HG02938 (cell line): ENCODE results near the gene GLDC.
"Not testable (repeated sequence)": the region's sequence is repeated elsewhere in the genome, so short reads cannot be mapped to it uniquely, and the experiment has no call there.

ENCODE experiments used
- ATAC-seq: cut with Tn5 transposase; IDR thresholded peaks from one replicate; pipeline ENCODE4 v1.9.1; 2021; ENCODE audit warnings: mild to moderate bottlenecking, moderate library complexity; ENCODE audit not compliant: unreplicated experiment

The GLDC gene

GRCh38 chr9:6625363-6625762, 20.2 kb downstream of the GLDC start:
- no peak for ATAC-seq

DNA sequence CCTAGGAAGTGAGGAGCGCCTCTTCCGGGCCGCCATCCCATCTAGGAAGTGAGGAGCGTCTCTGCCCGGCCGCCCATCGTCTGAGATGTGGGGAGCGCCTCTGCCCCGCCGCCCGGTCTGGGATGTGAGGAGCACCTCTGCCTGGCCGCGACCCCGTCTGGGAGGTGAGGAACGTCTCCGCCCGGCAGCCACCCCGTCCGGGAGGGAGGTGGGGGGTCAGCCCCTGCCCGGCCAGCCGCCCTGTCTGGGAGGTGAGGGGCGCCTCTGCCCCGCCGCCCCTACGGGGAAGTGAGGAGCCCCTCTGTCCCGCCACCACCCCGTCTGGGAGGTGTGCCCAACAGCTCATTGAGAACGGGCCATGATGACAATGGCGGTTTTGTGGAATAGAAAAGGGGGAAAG, 22.7 kb downstream of the GLDC start:
- ATAC-seq = not testable (repeated sequence)

DNA sequence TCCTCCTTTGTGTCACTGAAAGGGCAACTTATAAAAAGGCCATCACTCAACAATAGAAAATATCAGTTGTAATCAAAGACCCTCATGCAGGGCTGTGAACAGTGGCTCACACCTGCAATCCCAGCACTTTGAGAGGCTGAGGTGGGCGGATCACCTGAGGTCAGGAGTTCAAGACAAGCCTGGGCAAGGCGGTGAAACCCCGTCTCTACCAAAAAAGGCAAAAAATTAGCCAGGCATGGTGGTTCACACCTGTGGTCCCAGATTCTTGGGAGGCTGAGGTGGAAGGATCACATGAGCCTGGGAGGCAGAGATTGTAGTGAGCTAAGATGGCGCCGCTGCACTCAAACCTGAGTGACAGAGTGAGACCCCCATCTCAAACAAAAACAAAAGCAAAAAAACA, 24.7 kb downstream of the GLDC start:
- no peak for ATAC-seq

DNA sequence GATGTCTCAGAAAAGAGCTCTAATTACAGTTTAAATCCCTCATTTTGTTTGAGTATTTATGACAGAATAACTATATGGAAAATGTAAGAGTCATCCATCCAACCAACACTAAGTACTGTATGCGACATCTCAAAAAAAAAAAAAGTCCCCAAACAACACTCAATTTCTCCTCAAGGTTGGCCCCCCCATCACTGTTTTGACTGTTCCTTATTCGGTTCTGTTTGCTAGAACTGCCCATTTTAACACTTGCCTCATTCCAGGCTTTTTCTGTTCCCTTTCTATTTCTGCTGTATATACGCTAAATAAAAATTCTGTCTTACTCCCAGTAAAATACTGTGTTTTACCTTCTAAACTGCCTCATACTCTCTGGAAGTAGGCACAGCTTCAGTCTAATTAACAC, 25.2 kb downstream of the GLDC start:
- ATAC-seq = no peak

DNA sequence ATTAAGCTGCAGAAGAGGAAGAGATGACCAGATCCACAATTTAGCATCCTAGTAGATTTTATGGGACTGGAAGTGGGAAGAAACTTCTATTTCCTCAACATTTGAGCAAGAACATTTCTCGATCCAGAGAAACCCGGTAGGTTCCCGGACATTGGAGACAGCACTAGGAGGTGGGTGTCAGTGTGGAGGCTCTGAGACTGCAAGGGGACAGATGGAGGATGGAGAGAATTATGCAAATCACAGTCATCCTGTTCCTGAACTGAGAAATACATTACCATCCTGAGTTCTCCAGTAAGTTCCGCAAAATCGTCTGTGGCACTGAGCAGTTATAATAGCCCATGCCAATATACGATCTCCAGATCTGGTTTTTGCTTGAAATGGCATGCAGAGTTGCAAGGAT, 25.6 kb downstream of the GLDC start:
- ATAC-seq = no peak

DNA sequence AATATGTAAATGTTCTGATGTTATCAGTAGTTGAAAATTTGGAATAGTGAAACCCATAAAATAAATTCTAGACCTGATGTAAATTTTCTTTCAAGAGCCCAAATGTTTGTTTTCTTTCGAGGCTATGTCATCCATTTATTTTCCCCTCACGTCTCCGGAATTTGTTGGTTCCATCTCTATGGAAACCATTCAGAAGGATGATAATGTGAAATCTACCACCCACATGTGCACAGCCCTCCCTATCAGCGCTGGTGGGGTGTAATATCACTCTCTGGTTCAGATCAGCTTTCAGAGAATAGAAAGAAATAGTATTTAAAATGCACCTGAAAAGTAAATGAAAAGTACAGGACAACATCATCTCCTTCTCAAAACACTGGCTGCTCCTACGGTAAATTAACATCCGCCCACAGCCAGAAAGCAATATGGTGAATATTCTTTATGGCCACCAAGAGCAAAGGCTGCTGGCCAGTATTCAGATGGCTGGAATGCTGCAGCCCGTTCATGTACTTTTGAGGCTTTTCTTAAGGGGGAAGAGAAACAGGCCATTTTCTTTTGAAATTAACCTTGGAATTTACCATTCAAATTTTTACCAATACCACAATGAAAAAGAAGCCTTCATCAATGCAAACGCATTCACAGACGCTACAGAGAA, 28.5 kb downstream of the GLDC start:
- no peak for ATAC-seq

DNA sequence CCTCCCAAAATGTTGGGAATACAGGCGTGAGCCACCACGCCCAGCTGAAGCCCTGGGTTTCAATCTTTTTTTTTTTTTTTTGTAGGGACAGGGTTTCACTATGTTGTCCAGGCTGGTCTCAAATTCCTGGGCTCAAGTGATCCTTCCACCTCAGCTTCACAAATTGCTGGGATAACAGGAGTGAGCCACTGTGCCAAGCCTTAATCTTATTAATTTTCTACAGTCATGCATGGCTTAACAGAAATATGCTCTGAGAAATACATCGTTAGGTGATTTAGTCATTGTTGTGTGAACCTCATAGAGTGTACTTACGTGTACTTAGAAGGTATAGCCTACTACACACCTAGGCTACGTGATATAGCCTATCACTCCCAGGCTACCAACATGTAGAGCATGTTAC, 31.0 kb downstream of the GLDC start:
- no peak for ATAC-seq

- ATAC-seq = no peak
Measured at GRCh38 chr9:6611865-6612264, 33.7 kb downstream of the GLDC start.

DNA sequence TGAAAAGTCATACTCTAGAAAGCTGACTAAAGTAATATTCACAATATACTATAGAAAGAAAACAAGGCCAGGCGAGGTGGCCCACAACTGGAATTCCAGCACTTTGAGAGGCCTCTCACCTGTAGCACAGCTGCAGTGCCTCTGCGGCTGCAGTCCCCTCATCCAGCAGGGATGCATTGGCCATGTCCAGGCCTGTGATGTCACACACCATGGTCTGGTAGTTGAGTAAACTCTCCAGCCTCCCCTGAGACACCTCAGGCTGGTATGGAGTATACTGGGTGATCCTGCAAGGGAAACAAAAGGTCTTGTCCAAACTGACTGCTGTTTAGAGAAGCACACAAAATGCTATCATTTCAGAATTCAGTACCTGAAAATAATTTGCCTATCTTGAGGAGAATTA, 35.5 kb downstream of the GLDC start:
- no peak for ATAC-seq

DNA sequence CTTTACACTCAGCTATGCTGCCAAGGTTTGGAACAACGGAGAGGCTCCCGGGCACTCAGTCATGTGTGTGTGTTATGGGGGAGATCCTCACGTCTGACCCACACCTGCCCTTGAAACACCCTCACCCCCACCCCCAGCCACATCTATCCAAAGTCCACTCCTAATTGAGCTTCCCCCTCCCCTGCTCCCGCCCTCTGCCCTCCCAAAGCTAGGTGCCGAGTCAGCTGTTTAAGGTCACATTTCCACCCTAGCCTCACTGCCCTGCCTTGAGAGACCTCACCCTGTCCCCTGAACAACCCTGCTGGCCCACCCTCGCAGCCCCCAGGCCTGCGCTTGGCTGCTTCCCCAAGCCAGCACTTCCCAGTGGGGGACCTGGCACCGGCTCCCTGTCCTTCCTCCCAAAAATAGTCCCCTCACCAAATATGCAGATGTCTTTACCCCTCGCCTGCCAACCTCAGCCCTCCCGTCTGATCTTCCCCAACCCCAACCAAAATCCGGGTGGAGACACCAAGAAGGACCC, 36.0 kb downstream of the GLDC start:
- no peak for ATAC-seq

GRCh38 chr9:6605202-6605601, 40.3 kb downstream of the GLDC start:
- peak; percentile 86 for ATAC-seq

- no peak for ATAC-seq
Measured at GRCh38 chr9:6600426-6600825, 45.1 kb downstream of the GLDC start.

DNA sequence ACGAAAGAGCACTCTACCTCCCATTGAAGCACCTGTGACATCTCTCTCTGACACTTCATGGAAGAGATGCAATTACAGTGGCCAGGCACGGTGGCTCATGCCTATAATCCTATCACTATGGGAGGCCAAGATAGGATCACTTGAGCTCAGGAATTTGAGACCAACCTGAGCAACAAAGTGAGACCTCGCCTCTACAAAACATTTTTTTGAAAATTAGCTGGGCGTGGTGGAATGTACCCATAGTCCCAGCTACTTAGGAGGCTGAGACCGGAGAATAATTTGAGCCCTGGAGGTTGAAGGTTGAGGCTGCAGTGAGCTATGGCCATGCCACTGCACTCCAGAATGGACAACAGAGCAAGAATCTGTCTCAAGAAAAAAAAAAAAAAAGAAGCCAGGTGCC, 45.5 kb downstream of the GLDC start:
- no peak for ATAC-seq

DNA sequence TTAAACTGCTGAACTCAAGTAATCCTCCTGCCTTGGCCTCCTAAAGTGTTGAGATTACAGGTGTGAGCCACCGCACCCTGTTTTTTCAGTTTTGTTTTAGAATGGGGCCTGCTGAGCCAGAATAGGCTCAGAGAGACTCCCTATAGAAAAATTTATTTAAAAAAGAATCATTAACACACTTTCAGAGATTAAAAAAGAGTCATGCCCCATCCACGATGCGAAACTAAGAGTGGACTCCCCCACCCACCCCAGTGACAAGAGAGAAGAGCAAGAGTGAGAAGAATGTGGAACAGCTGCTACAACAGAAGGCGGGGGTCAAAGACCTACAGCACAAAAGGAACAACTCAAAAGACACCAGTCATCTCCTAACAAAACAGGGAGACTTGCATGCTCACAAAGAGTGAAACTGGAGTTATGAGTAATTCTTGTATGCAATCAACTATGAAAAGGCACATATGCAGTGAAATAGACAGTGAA, 47.2 kb downstream of the GLDC start:
- peak; percentile 98 for ATAC-seq

DNA sequence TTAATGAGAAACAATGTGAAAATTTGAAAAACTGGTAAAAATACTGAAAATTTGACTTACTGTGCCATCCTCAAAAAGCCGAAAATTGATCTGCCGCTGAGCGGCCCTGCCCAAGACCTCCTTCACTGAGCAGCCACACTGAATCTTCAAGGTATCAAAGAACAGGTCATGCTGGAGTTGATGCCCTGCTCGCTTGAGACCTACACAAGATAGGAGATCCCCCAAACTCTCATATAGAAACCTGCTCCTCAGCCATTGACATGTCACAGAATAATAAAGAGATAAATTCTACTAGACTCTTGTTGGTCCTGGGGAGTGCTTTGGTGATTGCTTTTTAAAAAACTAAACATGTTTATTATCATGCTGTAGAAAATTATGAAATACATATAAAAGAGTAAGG, 52.7 kb downstream of the GLDC start:
- ATAC-seq = no peak

DNA sequence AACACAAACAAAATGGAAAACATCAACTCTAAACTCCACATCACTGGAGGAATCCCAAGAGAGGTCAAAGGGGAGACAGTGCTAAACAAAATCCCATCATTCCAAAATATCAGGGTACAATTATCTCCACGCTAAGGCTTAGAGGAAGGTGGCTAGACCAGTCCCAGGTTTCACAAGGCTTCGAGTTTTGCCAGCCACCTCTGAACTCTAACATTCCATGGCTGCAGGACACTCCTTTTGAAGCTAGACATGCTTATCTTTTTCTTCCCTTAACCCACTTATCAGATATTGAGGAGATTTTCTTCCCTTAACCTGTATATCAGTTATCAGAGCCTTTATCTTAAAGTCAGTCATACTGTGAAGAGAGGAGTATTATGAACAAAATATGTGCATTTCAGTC, 53.3 kb downstream of the GLDC start:
- ATAC-seq = no peak

DNA sequence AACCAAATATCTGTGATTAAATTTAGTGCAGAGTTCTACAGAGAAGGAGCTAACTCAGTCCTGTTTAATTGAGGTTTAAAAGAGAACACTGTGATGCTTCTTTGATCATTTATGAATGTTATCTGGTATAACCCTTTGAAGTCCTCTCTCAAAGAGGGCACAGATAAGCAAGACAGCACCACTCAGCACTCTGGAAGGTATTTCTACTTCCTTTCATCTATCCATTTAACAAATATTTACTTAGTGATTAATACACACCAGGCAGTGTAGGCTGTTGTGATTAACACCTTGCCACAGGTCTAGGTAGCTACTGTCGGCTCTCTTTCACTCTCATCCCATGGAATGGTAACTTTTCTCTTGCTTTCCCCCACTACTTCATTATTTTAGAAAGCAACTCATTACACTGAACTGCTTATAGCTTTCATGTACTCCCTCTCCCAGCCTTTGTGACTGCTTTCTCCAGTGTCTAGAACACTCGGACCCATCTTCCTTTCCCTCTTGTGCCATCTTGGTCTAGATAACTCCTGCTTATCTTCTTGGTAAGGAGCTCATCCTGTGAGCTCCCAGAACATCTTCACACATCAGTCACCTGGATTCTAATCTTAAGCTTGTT, 54.7 kb downstream of the GLDC start:
- no peak for ATAC-seq

DNA sequence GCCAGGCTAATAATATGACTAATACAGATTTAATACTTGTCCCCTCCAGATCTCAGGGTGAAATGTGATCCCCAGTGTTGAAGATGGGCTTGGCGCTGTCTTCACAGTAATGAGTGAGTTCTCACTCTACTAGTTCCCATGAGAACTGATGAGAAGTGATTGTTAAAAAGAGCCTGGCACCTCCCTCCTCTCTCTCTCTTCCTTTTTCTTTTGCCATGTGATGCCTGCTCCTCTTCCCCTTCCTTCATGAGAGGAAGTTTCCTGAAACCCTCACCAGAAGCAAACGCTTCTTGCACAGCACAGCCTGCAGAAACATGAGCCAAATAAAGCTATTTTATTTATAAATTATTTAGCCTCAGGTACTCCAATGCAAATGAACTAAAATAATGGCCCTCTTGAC, 55.2 kb downstream of the GLDC start:
- ATAC-seq = no peak

DNA sequence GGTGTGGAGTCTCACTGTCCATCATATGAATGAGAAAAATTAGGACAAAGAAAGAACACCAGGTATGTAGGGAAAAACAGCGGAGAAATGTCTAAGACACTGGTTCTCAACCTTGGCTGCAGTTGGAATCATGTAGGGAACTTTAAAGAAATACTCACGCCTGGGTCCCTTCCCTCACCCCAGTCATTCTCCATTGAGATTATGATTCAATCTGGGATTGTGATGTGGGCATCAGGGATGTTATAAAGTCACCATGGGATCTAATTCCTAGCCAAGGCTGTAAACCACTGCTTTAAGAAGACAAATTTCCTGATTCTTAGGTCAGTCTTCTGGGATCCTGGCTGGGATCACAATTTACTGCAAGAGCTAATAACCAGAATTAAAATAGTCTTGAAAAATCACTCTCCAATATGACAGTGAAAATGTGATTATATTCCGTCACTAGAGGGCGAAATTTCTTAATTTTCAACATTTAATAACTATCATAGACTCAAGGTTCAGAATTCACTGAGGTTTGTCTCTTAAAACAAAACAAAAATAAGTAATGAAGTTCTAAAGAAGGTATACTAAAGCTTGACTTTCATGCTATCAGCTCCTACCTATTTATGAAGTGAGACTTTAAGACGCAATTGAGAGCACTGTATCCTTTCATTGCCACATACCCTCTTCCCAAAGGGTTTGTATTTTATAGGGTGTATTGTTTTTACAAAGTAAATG, 60.5 kb downstream of the GLDC start:
- no peak for ATAC-seq

DNA sequence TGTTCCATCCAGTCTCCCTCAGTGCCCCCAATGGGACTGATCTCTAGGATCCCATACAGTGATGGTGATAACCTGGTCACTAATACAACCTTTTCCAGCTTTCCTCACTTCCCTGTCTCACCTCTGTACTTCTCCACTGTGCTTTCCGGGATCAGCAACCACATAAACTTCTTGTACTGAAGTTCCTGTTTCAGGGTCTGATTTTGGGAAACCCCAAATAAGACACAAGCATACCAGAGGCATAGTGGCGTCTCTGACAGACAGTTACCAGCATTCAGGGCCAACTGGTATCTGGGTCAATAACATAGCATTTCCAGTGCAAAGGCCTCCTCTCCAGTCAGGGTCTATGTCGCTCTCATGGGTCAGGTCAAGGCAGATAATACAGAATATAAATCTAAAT, 64.3 kb downstream of the GLDC start:
- no peak for ATAC-seq

- no peak for ATAC-seq
Measured at GRCh38 chr9:6579613-6580012, 65.9 kb downstream of the GLDC start.

GRCh38 chr9:6576987-6577386, 68.5 kb downstream of the GLDC start:
- no peak for ATAC-seq
